H1 (cell line): ENCODE measurements around the gene ZC3H11A. TPM values are rescaled to one million over a fixed set of nuclear protein-coding genes. Genes with fewer than 3 reads are reported as not detected.

ENCODE experiments used
- CTCF ChIA-PET: fragments of 300-600 bp; sonication (Branson Sonifier 250); formaldehyde crosslinking; loops from one replicate; lab custom pipeline; 2021; ENCODE audit not compliant: partially characterized antibody; lab: Charles Lee
- POLR2A ChIA-PET: fragments of 300-600 bp; sonication (Branson Sonifier 250); formaldehyde crosslinking; loops from one replicate; lab custom pipeline; 2021; ENCODE audit warnings: inconsistent platforms; ENCODE audit not compliant: partially characterized antibody; lab: Charles Lee
- DNase-seq, 2 experiments: peaks; one replicate each; pipeline versions ENCODE4 v3.0.0 to v3.0.0-alpha.2; 2010 to 2022; ENCODE audit warnings: low spot score in 2 of 2, low read depth in 1 of 2, mixed read lengths in 1 of 2
- FAIRE-seq: peaks from 2 replicates; lab custom pipeline; 2011; peaks lifted over from hg19 to GRCh38; lab: Jason Lieb, UNC
- H2AFZ ChIP-seq: 2 replicates; pipeline ENCODE4 v1.8.1; 2012; ENCODE audit warnings: low read length, inconsistent platforms
- H2AK5ac ChIP-seq: 2 replicates; pipeline ENCODE4 v1.6.1; 2013; ENCODE audit warnings: low read depth, low read length
- H2BK120ac ChIP-seq: replicated peaks from 2 replicates; pipeline ENCODE3; 2013; ENCODE audit warnings: low read depth, low read length, inconsistent platforms
- H2BK12ac ChIP-seq: 2 replicates; pipeline ENCODE4 v1.6.1; 2013; ENCODE audit warnings: low read depth, low read length
- H2BK15ac ChIP-seq: 2 replicates; pipeline ENCODE4 v1.6.1; 2013; ENCODE audit warnings: low read length
- H2BK20ac ChIP-seq: 2 replicates; pipeline ENCODE4 v1.6.1; 2013; ENCODE audit warnings: low read length
- H2BK5ac ChIP-seq: 2 replicates; pipeline ENCODE4 v1.6.1; 2013; ENCODE audit warnings: low read depth, low read length
- H3K14ac ChIP-seq: 2 replicates; pipeline ENCODE4 v1.6.1; 2013; ENCODE audit warnings: inconsistent platforms; ENCODE audit not compliant: insufficient read length
- H3K18ac ChIP-seq: 2 replicates; pipeline ENCODE4 v1.6.1; 2013; ENCODE audit warnings: low read length; ENCODE audit errors: extremely low read depth
- H3K23ac ChIP-seq: 2 replicates; pipeline ENCODE4 v1.6.1; 2013; ENCODE audit warnings: inconsistent platforms; ENCODE audit not compliant: insufficient read length
- H3K23me2 ChIP-seq: 2 replicates; pipeline ENCODE4 v1.6.1; 2013; ENCODE audit warnings: low read depth, low read length
- H3K27ac ChIP-seq: 2 replicates; pipeline ENCODE4 v1.6.1; 2011; ENCODE audit warnings: low read depth, low read length, inconsistent platforms
- H3K27me3 ChIP-seq, 4 experiments: replicated peaks in 1 of 4; 1 replicate in 1 of 4; 2 replicates in 3 of 4; pipeline versions ENCODE4 v1.6.1 to v1.8.1; 2011 to 2013; ENCODE audit warnings: low read length in 3 of 4, mild to moderate bottlenecking in 3 of 4, inconsistent platforms in 2 of 4, mixed read lengths in 2 of 4, moderate library complexity in 1 of 4; ENCODE audit not compliant: control insufficient read depth in 3 of 4, insufficient read depth in 3 of 4; ENCODE audit errors: extremely low read depth in 1 of 4
- H3K36me3 ChIP-seq, 4 experiments: 2 replicates each; pipeline versions ENCODE4 v1.6.1 to v1.8.1; 2011 to 2013; ENCODE audit warnings: mild to moderate bottlenecking in 4 of 4, low read length in 3 of 4, moderate library complexity in 2 of 4, control low read depth in 1 of 4, inconsistent platforms in 1 of 4; ENCODE audit not compliant: insufficient read depth in 4 of 4, control insufficient read depth in 2 of 4
- H3K4ac ChIP-seq: replicated peaks from 2 replicates; pipeline ENCODE3; 2013; ENCODE audit warnings: low read length, low read depth, mixed read lengths, inconsistent platforms; ENCODE audit not compliant: insufficient read length
- H3K4me1 ChIP-seq, 4 experiments: replicated peaks in 1 of 4; 1 replicate in 1 of 4; 2 replicates in 3 of 4; pipeline versions ENCODE4 v1.6.1 to v1.8.1; 2011 to 2013; ENCODE audit warnings: low read length in 3 of 4, inconsistent platforms in 2 of 4, mixed read lengths in 1 of 4; ENCODE audit not compliant: insufficient read depth in 4 of 4, control insufficient read depth in 3 of 4
- H3K4me2 ChIP-seq, 2 experiments: 2 replicates each; pipeline versions ENCODE4 v1.6.1 to v1.8.1; 2011 to 2013; ENCODE audit warnings: low read depth in 2 of 2, low read length in 2 of 2, control low read depth in 1 of 2, inconsistent platforms in 1 of 2, mild to moderate bottlenecking in 1 of 2; ENCODE audit not compliant: insufficient read depth in 1 of 2
- H3K4me3 ChIP-seq, 4 experiments: fragments of 200-600, 300-600 bp in 1 of 4; sonication (generic), shearing (Covaris generic), sonication (Bioruptor Twin) in 1 of 4; 2 replicates each; pipeline versions ENCODE4 v1.5.1 to v1.8.1; 2011 to 2016; ENCODE audit warnings: low read length in 4 of 4, low read depth in 3 of 4, control low read depth in 2 of 4, inconsistent platforms in 2 of 4, mild to moderate bottlenecking in 2 of 4, mixed read lengths in 1 of 4, moderate library complexity in 1 of 4; ENCODE audit not compliant: insufficient read depth in 2 of 4; ENCODE audit errors: extremely low read depth in 1 of 4
- H3K56ac ChIP-seq: replicated peaks from 2 replicates; pipeline ENCODE3; 2013; ENCODE audit warnings: low read depth, mild to moderate bottlenecking, mixed read lengths, low read length, inconsistent platforms; ENCODE audit not compliant: insufficient read length
- H3K79me1 ChIP-seq: 2 replicates; pipeline ENCODE4 v1.6.1; 2013; ENCODE audit warnings: low read depth, low read length, control low read depth
- H3K79me2 ChIP-seq, 2 experiments: 2 replicates each; pipeline versions ENCODE4 v1.6.1 to v1.8.1; 2012 to 2013; ENCODE audit warnings: low read length in 2 of 2, mild to moderate bottlenecking in 2 of 2, inconsistent platforms in 1 of 2; ENCODE audit not compliant: insufficient read depth in 2 of 2, control insufficient read depth in 1 of 2
- H3K9ac ChIP-seq, 4 experiments: replicated peaks in 1 of 4; 1 replicate in 1 of 4; 2 replicates in 3 of 4; pipeline versions ENCODE4 v1.6.1 to v1.8.1; 2011 to 2013; ENCODE audit warnings: low read depth in 3 of 4, low read length in 3 of 4, control low read depth in 2 of 4, mild to moderate bottlenecking in 2 of 4, moderate library complexity in 2 of 4, inconsistent platforms in 1 of 4; ENCODE audit errors: extremely low read depth in 1 of 4
- H3K9me3 ChIP-seq, 2 experiments: 2 replicates each; pipeline versions ENCODE4 v1.6.1 to v1.8.1; 2012 to 2013; ENCODE audit warnings: mild to moderate bottlenecking in 2 of 2, moderate library complexity in 2 of 2, control low read depth in 1 of 2, inconsistent platforms in 1 of 2, low read depth in 1 of 2, low read length in 1 of 2, mixed read lengths in 1 of 2; ENCODE audit not compliant: insufficient read depth in 2 of 2
- H4K20me1 ChIP-seq, 2 experiments: replicated peaks in 1 of 2; 2 replicates each; pipeline versions ENCODE3 to v1.8.1; 2011 to 2013; ENCODE audit warnings: inconsistent platforms in 2 of 2, low read length in 2 of 2, mild to moderate bottlenecking in 1 of 2; ENCODE audit not compliant: insufficient read depth in 2 of 2, control insufficient read depth in 1 of 2
- H4K5ac ChIP-seq: 2 replicates; pipeline ENCODE4 v1.6.1; 2013; ENCODE audit warnings: low read length, low read depth, mixed read lengths, inconsistent platforms; ENCODE audit not compliant: insufficient read length
- H4K8ac ChIP-seq: 2 replicates; pipeline ENCODE4 v1.8.0; 2013; ENCODE audit warnings: mild to moderate bottlenecking, moderate library complexity, low read length, inconsistent platforms; ENCODE audit not compliant: insufficient read depth; ENCODE audit errors: extremely low read depth
- H4K91ac ChIP-seq: replicated peaks from 2 replicates; pipeline ENCODE3; 2013; ENCODE audit warnings: low read length, mixed read lengths, inconsistent platforms; ENCODE audit not compliant: insufficient read length
- BRCA1 ChIP-seq: IDR thresholded peaks from 2 replicates; pipeline ENCODE4 v1.6.1; 2012; ENCODE audit warnings: low read depth, low read length, improper control_type of control experiment
- CEBPB ChIP-seq: IDR thresholded peaks from 2 replicates; pipeline ENCODE4 v1.6.1; 2012; ENCODE audit warnings: low read depth, low read length
- CHD1 ChIP-seq: IDR thresholded peaks from 2 replicates; pipeline ENCODE4 v1.6.1; 2012; ENCODE audit warnings: low read depth, low read length, improper control_type of control experiment
- CTBP2 ChIP-seq: IDR thresholded peaks from 2 replicates; pipeline ENCODE4 v1.7.0; 2011; ENCODE audit warnings: borderline replicate concordance, mild to moderate bottlenecking, moderate library complexity, mixed read lengths, low read length; ENCODE audit not compliant: insufficient read depth, insufficient read length
- CTCF ChIP-seq, 3 experiments: IDR thresholded peaks; 1 replicate in 2 of 3; 2 replicates in 1 of 3; pipeline versions ENCODE4 v1.5.1 to v1.6.1; 2011; ENCODE audit warnings: low read length in 3 of 3, mild to moderate bottlenecking in 3 of 3, inconsistent platforms in 2 of 3, low read depth in 1 of 3, moderate library complexity in 1 of 3; ENCODE audit not compliant: insufficient read depth in 1 of 3; ENCODE audit errors: control extremely low read depth in 1 of 3
- KDM5A ChIP-seq: fragments of 200-600 bp; IDR thresholded peaks from 2 replicates; pipeline ENCODE4 v1.7.1; 2012; ENCODE audit warnings: mild to moderate bottlenecking, low read length, inconsistent platforms, mixed read lengths
- MAFK ChIP-seq: IDR thresholded peaks from 2 replicates; pipeline ENCODE4 v1.6.1; 2012; ENCODE audit warnings: low read depth, mild to moderate bottlenecking, improper control_type of control experiment, low read length
- POLR2AphosphoS5 ChIP-seq: IDR thresholded peaks from 2 replicates; pipeline ENCODE4 v1.6.1; 2011; ENCODE audit warnings: low read depth, low read length
- RNF2 ChIP-seq: fragments of 200-900, 300-1000 bp; sonication (generic); IDR thresholded peaks from 2 replicates; pipeline ENCODE4 v1.7.1; 2016; ENCODE audit warnings: borderline replicate concordance, low read depth, mild to moderate bottlenecking, antibody characterized with exemption, low read length; ENCODE audit not compliant: poor library complexity, severe bottlenecking; ENCODE audit errors: missing control alignments
- RXRA ChIP-seq: IDR thresholded peaks from 2 replicates; pipeline ENCODE4 v1.6.1; 2011; ENCODE audit warnings: low read depth, mild to moderate bottlenecking, low read length, moderate library complexity; ENCODE audit not compliant: insufficient read depth
- SRF ChIP-seq: IDR thresholded peaks from 2 replicates; pipeline ENCODE4 v1.6.1; 2011; ENCODE audit warnings: mild to moderate bottlenecking, low read depth, low read length, moderate library complexity
- ZNF274 ChIP-seq: IDR thresholded peaks from 2 replicates; pipeline ENCODE4 v1.7.0; 2012; ENCODE audit warnings: low read length, borderline replicate concordance; ENCODE audit errors: extremely low read depth
- WGBS, 2 experiments: shearing (Covaris generic) in 1 of 2; methylation state at CpG; one replicate each; pipeline versions ENCODE4 v1.1.6 to v1.1.7; 2013 to 2015; ENCODE audit warnings: low lambda C conversion rate in 2 of 2, mixed read lengths in 2 of 2, inconsistent platforms in 1 of 2, low coverage in 1 of 2, missing lambda C conversion rate in 1 of 2; ENCODE audit not compliant: insufficient replicate concordance in 2 of 2, insufficient coverage in 1 of 2, insufficient read length in 1 of 2; ENCODE audit errors: extremely low coverage in 1 of 2, missing lambda C conversion rate in 1 of 2; 5-methylcytosine and 5-hydroxymethylcytosine counted together
- polyA plus RNA-seq, 7 experiments: library from polyadenylated mRNA; depleted of rRNA in 3 of 7; stranded (reverse) in 5 of 7; unstranded in 2 of 7; fragments of >200 nt in 5 of 7; fragments of 200-250 nt in 2 of 7; gene quantifications; 1 replicate in 5 of 7; 2 replicates in 1 of 7; 4 replicates in 1 of 7; pipeline versions ENCODE4 v1.2.1 to v1.2.3, GENCODE V29; 2011 to 2013; ENCODE audit warnings: missing spikeins in 2 of 7, mixed read lengths in 2 of 7
- total RNA-seq: library from RNA; stranded (reverse); fragmentation: NEBNext Ultra II Directional; extraction: Animal tissue kit (Norgen Biotek cat#: 25700); gene quantifications from 2 replicates; pipeline ENCODE4 v1.2.1, GENCODE V29; 2021

Gene ZC3H11A
- total and polyA plus RNA-seq, 2 of the 8 experiments (the other 6 are each of a cell fraction or from before 2014, with no cell fraction given) = 37.2 to 105 TPM

DNA sequence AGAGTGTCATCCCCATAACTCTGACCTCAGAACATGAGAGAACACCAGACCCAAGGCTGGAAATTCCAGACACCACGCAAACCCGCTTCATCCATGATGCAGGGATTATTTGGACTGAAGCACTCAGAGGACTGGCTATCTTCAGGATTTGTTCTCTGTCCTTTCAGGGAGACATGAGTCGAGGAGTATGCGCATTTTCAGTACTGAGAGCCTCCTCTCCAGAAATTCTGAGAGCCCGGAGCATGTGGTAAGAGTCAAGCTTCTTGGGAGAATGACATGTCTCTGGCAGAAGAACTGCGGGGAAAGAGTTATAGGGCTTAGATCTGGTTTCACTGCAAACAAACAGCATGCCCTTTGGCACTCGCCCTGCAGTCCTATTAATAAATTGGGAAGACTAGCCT is 23.5 kb upstream of the ZC3H11A start:
- 86% methylated on average over 7 of the region's 7 CpGs; no CpG with 5 or more reads in 1 of the 2 experiments for WGBS, 2 experiments
- Histone ChIP-seq H2BK5ac (no peak overlapping the region), H3K4me1 (no peaks in the 10 kb centered on the region), H4K5ac (no peak overlapping the region), H3K14ac (no peak overlapping the region), H3K9me3 (peaks cover 0 to 3% of the 10 kb centered on the region in 2 experiments; a peak in 1 of 4 replicates), H3K56ac (no peak overlapping the region), H2BK120ac (no peak overlapping the region), H3K18ac (no peak overlapping the region), H3K27ac (no peak overlapping the region), H4K8ac (no peak overlapping the region), H3K4me2 (no peak overlapping the region; a peak in 1 of 4 replicates), H4K20me1 (no peaks in the 10 kb centered on the region), H3K23ac (no peak overlapping the region), H2BK20ac (no peak overlapping the region), H3K4ac (no peak overlapping the region), H3K79me2 (no peaks in the 10 kb centered on the region), H2AK5ac (no peak overlapping the region), H3K27me3 (no peaks in the 10 kb centered on the region; a peak in 1 of 7 replicates), H2BK12ac (no peak overlapping the region), H3K4me3 (no peak overlapping the region), H2AFZ (no peak overlapping the region), H3K9ac (no peak overlapping the region), H3K36me3 (no peaks in the 10 kb centered on the region), H3K23me2 (no peaks in the 10 kb centered on the region), H3K79me1 (no peaks in the 10 kb centered on the region), H2BK15ac (no peak overlapping the region), H4K91ac (no peak overlapping the region)
- POLR2A ChIA-PET = no interaction called here
- DNase-seq = no peak
- CTCF ChIA-PET = no interaction called here
- FAIRE-seq = no peak
- TF ChIP-seq CEBPB = no peak
- TF ChIP-seq CTCF (IDR thresholded peaks at IDR 0.05; ENCODE audit: control extremely low read depth in 1 of 3, insufficient read depth in 1 of 3, low read depth in 1 of 3, low read length in 3 of 3) = no peak
- no peak for TF ChIP-seq CTBP2
- no peak for TF ChIP-seq ZNF274
- no peak for TF ChIP-seq RXRA
- no peak for TF ChIP-seq RNF2
- TF ChIP-seq BRCA1 = no peak
- TF ChIP-seq SRF = no peak
- TF ChIP-seq CHD1 = no peak
- TF ChIP-seq MAFK = no peak
- TF ChIP-seq POLR2AphosphoS5 = no peak
- TF ChIP-seq KDM5A = no peak
